ENCODE results near the gene CNPY2.
"Not testable (repeated sequence)": the region's sequence is repeated elsewhere in the genome, so short reads cannot be mapped to it uniquely, and the experiment has no call there.

Gene CNPY2

DNA sequence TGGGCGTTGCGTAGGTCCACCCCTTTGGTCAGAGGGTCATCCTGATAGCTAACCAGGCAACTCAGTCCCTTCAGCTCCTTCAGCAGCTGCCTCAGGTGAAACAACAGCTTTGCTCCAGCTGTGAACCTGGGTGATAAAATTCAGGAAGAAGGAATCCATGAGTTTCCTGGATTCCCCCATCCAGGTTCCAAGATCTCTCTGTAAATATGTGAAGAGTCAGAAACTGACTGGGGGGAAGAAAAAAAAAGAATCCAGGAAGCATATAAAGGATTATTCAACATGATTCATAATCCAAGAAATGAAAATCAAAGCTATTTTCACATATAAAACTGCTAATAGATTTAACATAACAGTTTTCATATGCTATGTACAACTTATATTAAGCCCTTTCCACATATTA, 35.5 kb upstream of the CNPY2 start:
- TF ChIP-seq EZH2phosphoT487 (IDR thresholded peaks at IDR 0.05; ENCODE audit: borderline replicate concordance) = no peak
- TF ChIP-seq, protein P1, sequence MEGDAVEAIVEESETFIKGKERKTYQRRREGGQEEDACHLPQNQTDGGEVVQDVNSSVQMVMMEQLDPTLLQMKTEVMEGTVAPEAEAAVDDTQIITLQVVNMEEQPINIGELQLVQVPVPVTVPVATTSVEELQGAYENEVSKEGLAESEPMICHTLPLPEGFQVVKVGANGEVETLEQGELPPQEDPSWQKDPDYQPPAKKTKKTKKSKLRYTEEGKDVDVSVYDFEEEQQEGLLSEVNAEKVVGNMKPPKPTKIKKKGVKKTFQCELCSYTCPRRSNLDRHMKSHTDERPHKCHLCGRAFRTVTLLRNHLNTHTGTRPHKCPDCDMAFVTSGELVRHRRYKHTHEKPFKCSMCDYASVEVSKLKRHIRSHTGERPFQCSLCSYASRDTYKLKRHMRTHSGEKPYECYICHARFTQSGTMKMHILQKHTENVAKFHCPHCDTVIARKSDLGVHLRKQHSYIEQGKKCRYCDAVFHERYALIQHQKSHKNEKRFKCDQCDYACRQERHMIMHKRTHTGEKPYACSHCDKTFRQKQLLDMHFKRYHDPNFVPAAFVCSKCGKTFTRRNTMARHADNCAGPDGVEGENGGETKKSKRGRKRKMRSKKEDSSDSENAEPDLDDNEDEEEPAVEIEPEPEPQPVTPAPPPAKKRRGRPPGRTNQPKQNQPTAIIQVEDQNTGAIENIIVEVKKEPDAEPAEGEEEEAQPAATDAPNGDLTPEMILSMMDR (conservative IDR thresholded peaks at IDR 0.05; ENCODE audit: low read length) = no peak
- H2AFZ ChIP-seq (ENCODE audit: low read length) = no peak overlapping the region
- no peaks in the 10 kb centered on the region for H3K27me3 ChIP-seq (ENCODE audit: insufficient read depth, low read length, poor library complexity, severe bottlenecking)
- H3K4me1 ChIP-seq (ENCODE audit: insufficient read depth, low read length, poor library complexity, severe bottlenecking) = no peaks in the 10 kb centered on the region
- H3K4me2 ChIP-seq (ENCODE audit: low read depth, low read length, poor library complexity, severe bottlenecking) = no peak overlapping the region
- no peak overlapping the region for H3K9ac ChIP-seq (ENCODE audit: low read depth, low read length, poor library complexity, severe bottlenecking)
- no peaks in the 10 kb centered on the region for H3F3A ChIP-seq (ENCODE audit: low read depth)
- H3K36me3 ChIP-seq (ENCODE audit: insufficient read depth, low read length) = peaks cover 56% of the 10 kb centered on the region; the same call in 1 of the 2 replicates
- no peaks in the 10 kb centered on the region for H3K9me2 ChIP-seq (replicated peaks; ENCODE audit: low read depth, low read length)
- H3K79me2 ChIP-seq (ENCODE audit: insufficient read depth, low read length) = no peaks in the 10 kb centered on the region
- no peaks in the 10 kb centered on the region for H3K9me3 ChIP-seq (ENCODE audit: insufficient read depth, low read depth, low read length)
- no peak overlapping the region for H3K4me3 ChIP-seq (ENCODE audit: low read length, poor library complexity, severe bottlenecking)
- H4K20me1 ChIP-seq (ENCODE audit: insufficient read depth, low read length, poor library complexity, severe bottlenecking) = no peaks in the 10 kb centered on the region

DNA sequence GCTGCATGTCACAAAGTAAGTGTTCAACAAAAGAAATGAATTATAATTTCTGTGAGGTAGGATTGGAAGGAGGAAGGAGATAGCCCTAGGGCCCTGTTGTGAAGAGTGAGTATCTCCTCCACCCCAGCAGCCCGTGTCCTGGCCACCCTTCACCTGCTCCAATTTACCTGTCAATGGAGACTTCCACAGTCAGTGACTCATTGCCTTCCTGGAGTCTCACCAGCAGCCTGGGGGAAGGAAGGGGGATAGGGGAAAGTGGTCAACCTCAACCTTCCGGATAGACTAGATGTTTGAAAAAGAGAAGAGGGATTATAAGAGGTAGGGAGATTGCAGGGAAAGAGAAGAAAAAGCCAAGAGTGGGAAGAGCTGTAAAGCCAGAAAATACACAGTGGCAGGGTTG, 34.9 kb upstream of the CNPY2 start:
- Histone ChIP-seq H3K27me3 (ENCODE audit: insufficient read depth, low read length, poor library complexity, severe bottlenecking) (no peaks in the 10 kb centered on the region), H3K36me3 (ENCODE audit: insufficient read depth, low read length) (peaks cover 56% of the 10 kb centered on the region; the same call in 1 of the 2 replicates), H4K20me1 (ENCODE audit: insufficient read depth, low read length, poor library complexity, severe bottlenecking) (no peaks in the 10 kb centered on the region), H3K9me2 (replicated peaks; ENCODE audit: low read depth, low read length) (no peaks in the 10 kb centered on the region), H3K4me3 (ENCODE audit: low read length, poor library complexity, severe bottlenecking) (no peak overlapping the region), H3K9me3 (ENCODE audit: insufficient read depth, low read depth, low read length) (no peaks in the 10 kb centered on the region), H3K4me2 (ENCODE audit: low read depth, low read length, poor library complexity, severe bottlenecking) (no peak overlapping the region), H3K79me2 (ENCODE audit: insufficient read depth, low read length) (no peaks in the 10 kb centered on the region), H3F3A (ENCODE audit: low read depth) (no peaks in the 10 kb centered on the region), H3K9ac (ENCODE audit: low read depth, low read length, poor library complexity, severe bottlenecking) (no peak overlapping the region), H2AFZ (ENCODE audit: low read length) (no peak overlapping the region), H3K4me1 (ENCODE audit: insufficient read depth, low read length, poor library complexity, severe bottlenecking) (no peaks in the 10 kb centered on the region)
- TF ChIP-seq, protein P1 (conservative IDR thresholded peaks at IDR 0.05; ENCODE audit: low read length) = no peak
- TF ChIP-seq EZH2phosphoT487 (IDR thresholded peaks at IDR 0.05; ENCODE audit: borderline replicate concordance) = no peak

DNA sequence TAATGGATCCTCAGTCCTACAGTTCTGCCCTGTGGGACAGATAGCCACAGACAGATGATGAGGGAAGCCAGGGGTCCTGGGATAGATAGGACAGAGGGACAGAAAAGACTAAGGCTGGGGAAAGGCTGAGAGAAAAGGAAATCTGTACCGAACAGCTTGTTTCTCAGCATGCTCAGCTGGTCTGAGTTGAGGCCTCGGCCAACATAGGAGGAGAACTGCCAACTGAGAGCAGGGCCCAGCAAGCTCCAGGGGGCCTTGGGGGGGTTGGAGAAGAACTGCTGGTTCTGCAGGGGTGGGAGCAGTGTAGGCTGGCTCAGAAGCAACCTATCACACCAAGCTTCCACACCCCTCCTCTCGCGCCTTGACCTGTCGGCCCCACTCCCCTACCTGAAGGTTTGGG, 33.0 kb upstream of the CNPY2 start:
- H3K4me3 ChIP-seq (ENCODE audit: low read length, poor library complexity, severe bottlenecking) = no peak overlapping the region
- H3K9me2 ChIP-seq (replicated peaks; ENCODE audit: low read depth, low read length) = no peaks in the 10 kb centered on the region
- H2AFZ ChIP-seq (ENCODE audit: low read length) = no peak overlapping the region
- no peak overlapping the region for H3K9ac ChIP-seq (ENCODE audit: low read depth, low read length, poor library complexity, severe bottlenecking)
- H4K20me1 ChIP-seq (ENCODE audit: insufficient read depth, low read length, poor library complexity, severe bottlenecking) = no peaks in the 10 kb centered on the region
- no peak for TF ChIP-seq EZH2phosphoT487 (IDR thresholded peaks at IDR 0.05; ENCODE audit: borderline replicate concordance)
- TF ChIP-seq, protein P1 (conservative IDR thresholded peaks at IDR 0.05; ENCODE audit: low read length) = no peak
- H3F3A ChIP-seq (ENCODE audit: low read depth) = no peaks in the 10 kb centered on the region
- H3K79me2 ChIP-seq (ENCODE audit: insufficient read depth, low read length) = no peaks in the 10 kb centered on the region
- H3K4me2 ChIP-seq (ENCODE audit: low read depth, low read length, poor library complexity, severe bottlenecking) = no peak overlapping the region
- no peaks in the 10 kb centered on the region for H3K4me1 ChIP-seq (ENCODE audit: insufficient read depth, low read length, poor library complexity, severe bottlenecking)
- no peaks in the 10 kb centered on the region for H3K27me3 ChIP-seq (ENCODE audit: insufficient read depth, low read length, poor library complexity, severe bottlenecking)
- H3K9me3 ChIP-seq (ENCODE audit: insufficient read depth, low read depth, low read length) = no peaks in the 10 kb centered on the region
- H3K36me3 ChIP-seq (ENCODE audit: insufficient read depth, low read length) = peaks cover 44% of the 10 kb centered on the region; the same call in 1 of the 2 replicates

DNA sequence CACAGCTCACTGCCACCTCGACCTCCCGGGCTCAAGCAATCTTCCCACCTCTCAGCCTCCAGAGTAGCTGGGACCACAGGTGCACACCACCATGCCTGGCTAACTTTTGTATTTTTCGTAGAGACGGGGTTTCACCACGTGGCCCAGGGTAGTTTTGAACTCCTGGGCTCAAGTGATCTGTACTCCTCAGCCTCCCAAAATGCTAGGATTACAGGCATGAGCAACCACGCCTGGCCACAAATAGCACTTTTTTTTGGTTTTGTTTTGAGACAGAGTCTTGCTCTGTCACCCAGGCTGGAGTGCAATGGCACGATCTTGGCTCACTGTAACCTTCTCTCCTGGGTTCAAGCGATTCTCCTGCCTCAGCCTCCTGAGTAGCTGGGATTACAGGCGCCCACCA, 31.5 kb upstream of the CNPY2 start:
- H3K9me2 ChIP-seq (replicated peaks; ENCODE audit: low read depth, low read length); H3K4me2 ChIP-seq (ENCODE audit: low read depth, low read length, poor library complexity, severe bottlenecking); H3K4me3 ChIP-seq (ENCODE audit: low read length, poor library complexity, severe bottlenecking); H3K9me3 ChIP-seq (ENCODE audit: insufficient read depth, low read depth, low read length); H3K79me2 ChIP-seq (ENCODE audit: insufficient read depth, low read length); H3K4me1 ChIP-seq (ENCODE audit: insufficient read depth, low read length, poor library complexity, severe bottlenecking); H4K20me1 ChIP-seq (ENCODE audit: insufficient read depth, low read length, poor library complexity, severe bottlenecking); H3K9ac ChIP-seq (ENCODE audit: low read depth, low read length, poor library complexity, severe bottlenecking); H3F3A ChIP-seq (ENCODE audit: low read depth); H3K27me3 ChIP-seq (ENCODE audit: insufficient read depth, low read length, poor library complexity, severe bottlenecking); H2AFZ ChIP-seq (ENCODE audit: low read length): not testable (repeated sequence)
- peaks cover 46% of the 10 kb centered on the region; the same call in 1 of the 2 replicates for H3K36me3 ChIP-seq (ENCODE audit: insufficient read depth, low read length)
